HEK293T (cell line): Measurements from ENCODE around the gene SPATA25.

Source experiments
- ARNT ChIP-seq: fragments of 450-650 bp; IDR thresholded peaks from 2 replicates; pipeline ENCODE4 v1.6.1; 2017; ENCODE audit warnings: mild to moderate bottlenecking
- BHLHE40 ChIP-seq: fragments of 450-650 bp; IDR thresholded peaks from 2 replicates; pipeline ENCODE4 v1.6.1; 2016; ENCODE audit warnings: mild to moderate bottlenecking, moderate library complexity, borderline replicate concordance
- ELF4 ChIP-seq: fragments of 450-650 bp; IDR thresholded peaks from 2 replicates; pipeline ENCODE4 v1.6.1; 2017; ENCODE audit warnings: antibody characterized with exemption
- FOXA1 ChIP-seq: fragments of 450-650 bp; IDR thresholded peaks from 2 replicates; pipeline ENCODE4 v1.6.1; 2016; ENCODE audit warnings: mild to moderate bottlenecking
- FOXM1 ChIP-seq: fragments of 450-650 bp; IDR thresholded peaks from 2 replicates; pipeline ENCODE4 v1.6.1; 2017; ENCODE audit warnings: mild to moderate bottlenecking, borderline replicate concordance
- HDGF ChIP-seq: fragments of 450-650 bp; IDR thresholded peaks from 2 replicates; pipeline ENCODE4 v1.6.1; 2017; ENCODE audit warnings: antibody characterized with exemption, borderline replicate concordance
- L3MBTL2 ChIP-seq: fragments of 450-650 bp; conservative IDR thresholded peaks from 2 replicates; pipeline ENCODE4 v1.6.1; 2016; ENCODE audit warnings: mild to moderate bottlenecking
- SP1 ChIP-seq: fragments of 450-650 bp; IDR thresholded peaks from 2 replicates; pipeline ENCODE4 v1.6.1; 2017
- SUZ12 ChIP-seq: fragments of 450-650 bp; IDR thresholded peaks from 2 replicates; pipeline ENCODE4 v1.6.1; 2016; ENCODE audit warnings: mild to moderate bottlenecking
- TARDBP ChIP-seq: fragments of 450-650 bp; IDR thresholded peaks from 2 replicates; pipeline ENCODE4 v1.6.1; 2016
- TF ChIP-seq, protein P1 (sequence below): fragments of 450-650 bp; IDR thresholded peaks from 2 replicates; pipeline ENCODE4 v1.6.1; 2016

DNA sequence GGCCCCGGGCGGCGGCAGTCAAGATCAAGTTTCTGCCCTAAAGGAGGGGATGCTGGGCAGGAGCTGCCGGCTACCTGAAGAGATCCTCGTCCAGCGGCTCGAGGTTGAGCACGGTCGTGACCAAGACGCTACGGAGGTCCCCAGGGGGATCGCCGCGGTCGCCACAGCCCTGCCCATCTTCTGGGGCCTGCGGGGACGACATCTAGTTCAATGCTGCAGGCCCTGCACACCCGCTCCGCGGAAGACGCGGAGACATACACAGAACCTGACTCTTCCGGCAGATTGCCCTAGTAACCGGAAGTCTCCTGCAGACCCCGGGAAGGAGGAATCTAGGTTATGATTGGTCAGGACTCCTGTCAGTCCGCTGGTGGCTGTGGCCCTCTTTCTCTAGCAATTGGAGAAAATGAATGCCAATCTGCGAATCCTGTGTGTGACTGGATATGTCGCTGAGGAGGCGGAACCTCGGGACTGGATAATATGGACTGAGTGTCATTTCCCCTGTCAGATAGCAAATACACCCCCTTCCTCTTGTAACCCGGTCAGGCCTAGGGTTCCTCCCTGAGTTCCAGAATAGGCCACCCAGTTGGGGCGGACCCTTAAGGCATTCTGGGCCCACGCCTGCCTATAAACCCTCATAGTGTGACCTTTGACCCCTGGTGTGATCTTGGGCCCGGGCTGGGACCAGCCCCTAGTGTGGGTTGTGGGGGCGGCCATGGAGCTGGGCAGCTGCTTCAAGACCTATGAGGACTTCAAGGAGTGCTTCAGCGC lies 30.1 kb downstream of the SPATA25 start, which contains the start of the genes ACOT8 and ZSWIM3:
- peak; percentile 84 for TF ChIP-seq ELF4
- TF ChIP-seq BHLHE40, result no peak
- TF ChIP-seq SUZ12, result no peak
- no peak for TF ChIP-seq FOXA1
- TF ChIP-seq ARNT, result no peak
- 0 out of 2 replicates have a peak, but pooled peaks have one; percentile 23 for TF ChIP-seq FOXM1
- TF ChIP-seq HDGF, result 0 out of 2 replicates have a peak, but pooled peaks have one; percentile 32
- no peak for TF ChIP-seq SP1
- TF ChIP-seq, protein P1, sequence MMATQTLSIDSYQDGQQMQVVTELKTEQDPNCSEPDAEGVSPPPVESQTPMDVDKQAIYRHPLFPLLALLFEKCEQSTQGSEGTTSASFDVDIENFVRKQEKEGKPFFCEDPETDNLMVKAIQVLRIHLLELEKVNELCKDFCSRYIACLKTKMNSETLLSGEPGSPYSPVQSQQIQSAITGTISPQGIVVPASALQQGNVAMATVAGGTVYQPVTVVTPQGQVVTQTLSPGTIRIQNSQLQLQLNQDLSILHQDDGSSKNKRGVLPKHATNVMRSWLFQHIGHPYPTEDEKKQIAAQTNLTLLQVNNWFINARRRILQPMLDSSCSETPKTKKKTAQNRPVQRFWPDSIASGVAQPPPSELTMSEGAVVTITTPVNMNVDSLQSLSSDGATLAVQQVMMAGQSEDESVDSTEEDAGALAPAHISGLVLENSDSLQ, result peak; percentile 100
- no peak for TF ChIP-seq TARDBP
- TF ChIP-seq L3MBTL2, result peak; percentile 48
